Suprapubic skin (tissue), 4 donors: ENCODE results near the gene MAPKAPK5. TPM values are rescaled to one million over a fixed set of nuclear protein-coding genes. Genes with fewer than 3 reads are reported as not detected.

Source experiments
- DNase-seq, 2 donors: peaks; one replicate each; pipeline ENCODE4 v3.0.0-alpha.2; 2019; ENCODE audit warnings: low spot score in 2 of 2
- H3K27ac ChIP-seq: fragments of 200-600 bp; sonication (generic); one replicate; pipeline ENCODE4 v1.5.1; 2019
- H3K27me3 ChIP-seq: fragments of 200-600 bp; sonication (generic); one replicate; pipeline ENCODE4 v1.5.1; 2019
- H3K36me3 ChIP-seq: fragments of 200-600 bp; sonication (generic); one replicate; pipeline ENCODE4 v1.5.1; 2019
- H3K4me1 ChIP-seq: fragments of 200-600 bp; sonication (generic); one replicate; pipeline ENCODE4 v1.5.1; 2019
- H3K4me3 ChIP-seq: fragments of 200-600 bp; sonication (generic); one replicate; pipeline ENCODE4 v1.5.1; 2019; ENCODE audit warnings: mild to moderate bottlenecking
- H3K9me3 ChIP-seq: fragments of 200-600 bp; sonication (generic); one replicate; pipeline ENCODE4 v1.5.1; 2019
- CTCF ChIP-seq, 2 donors: fragments of 200-600 bp in 1 of 2; fragments of 450-650 bp in 1 of 2; sonication (generic) in 1 of 2; IDR thresholded peaks; one replicate each; pipeline ENCODE4 v1.5.1; 2016 to 2019; ENCODE audit warnings: antibody characterized with exemption in 2 of 2, mild to moderate bottlenecking in 1 of 2, moderate library complexity in 1 of 2
- EP300 ChIP-seq: sonication (generic); formaldehyde crosslinking; IDR thresholded peaks from one replicate; pipeline ENCODE4 v1.6.1; 2017; ENCODE audit warnings: antibody characterized with exemption
- POLR2A ChIP-seq, 2 donors: fragments of 450-650 bp; IDR thresholded peaks; one replicate each; pipeline ENCODE4 v1.6.1; 2017; ENCODE audit warnings: antibody characterized with exemption in 2 of 2, mild to moderate bottlenecking in 2 of 2, moderate library complexity in 2 of 2
- POLR2AphosphoS5 ChIP-seq, 3 donors: sonication (generic); formaldehyde crosslinking; IDR thresholded peaks; one replicate each; pipeline ENCODE4 v1.6.1; 2017; ENCODE audit warnings: antibody characterized with exemption in 3 of 3
- WGBS: methylation state at CpG from one replicate; pipeline ENCODE4 v1.1.5; 2018; 5-methylcytosine and 5-hydroxymethylcytosine counted together
- total RNA-seq, 4 donors: library from RNA; depleted of rRNA; stranded (reverse); fragments of >200 nt; gene quantifications; one replicate each; pipeline ENCODE4 v1.1.0, GENCODE V29; 2016

Gene MAPKAPK5
- total RNA-seq, 4 donors from 2014 or later, result 38.9 to 69.7 (median 58.6) TPM

GRCh38 chr12:111905502-111905901, 63.5 kb downstream of the MAPKAPK5 start:
- Histone ChIP-seq H3K4me3 (no peak overlapping the region), H3K36me3 (no peaks in the 10 kb centered on the region), H3K9me3 (peaks cover 12% of the 10 kb centered on the region), H3K27me3 (no peaks in the 10 kb centered on the region), H3K4me1 (no peaks in the 10 kb centered on the region), H3K27ac (no peak overlapping the region)
- TF ChIP-seq CTCF (IDR thresholded peaks at IDR 0.05) (no peak), POLR2AphosphoS5 (IDR thresholded peaks at IDR 0.05) (no peak), POLR2A (IDR thresholded peaks at IDR 0.05) (no peak), EP300 (no peak)
- WGBS, result 88% methylated on average over 3 of the region's 3 CpGs
- no peak for DNase-seq

- no peak for DNase-seq
- Histone ChIP-seq H3K27ac (no peak overlapping the region), H3K27me3 (no peaks in the 10 kb centered on the region), H3K4me3 (no peak overlapping the region), H3K4me1 (no peaks in the 10 kb centered on the region), H3K9me3 (peaks cover 12% of the 10 kb centered on the region), H3K36me3 (no peaks in the 10 kb centered on the region)
- TF ChIP-seq CTCF (IDR thresholded peaks at IDR 0.05), result no peak
- no peak for TF ChIP-seq EP300
- no peak for TF ChIP-seq POLR2A (IDR thresholded peaks at IDR 0.05)
- no peak for TF ChIP-seq POLR2AphosphoS5 (IDR thresholded peaks at IDR 0.05)
- 95% methylated on average over 1 of the region's 1 CpG for WGBS
Observed at GRCh38 chr12:111907740-111908139, 65.7 kb downstream of the MAPKAPK5 start.

DNA sequence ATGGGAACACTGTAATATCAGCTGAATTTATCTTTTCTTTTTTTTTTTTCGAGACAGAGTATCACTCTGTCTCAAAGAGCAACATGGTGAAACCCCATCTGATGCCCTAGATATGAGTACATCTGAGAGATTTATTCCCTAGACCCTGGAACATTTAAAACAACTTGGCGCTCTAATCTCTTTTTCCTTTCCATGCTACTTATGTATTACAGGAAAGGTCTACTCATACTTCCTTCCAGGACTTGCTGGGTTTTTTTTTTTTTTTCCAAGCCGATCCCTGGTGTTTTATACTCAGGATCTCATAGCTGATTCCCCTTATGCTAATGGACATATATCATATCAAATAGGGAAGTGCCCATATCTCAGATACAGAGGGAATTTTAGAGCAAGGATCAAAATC, 83.1 kb downstream of the MAPKAPK5 start:
- WGBS, result 79% methylated on average over 3 of the region's 3 CpGs
- H3K27ac ChIP-seq, result no peak overlapping the region
- TF ChIP-seq POLR2A (IDR thresholded peaks at IDR 0.05) (no peak), EP300 (no peak), CTCF (IDR thresholded peaks at IDR 0.05) (no peak), POLR2AphosphoS5 (IDR thresholded peaks at IDR 0.05) (no peak)
- H3K4me1 ChIP-seq, result no peaks in the 10 kb centered on the region
- no peaks in the 10 kb centered on the region for H3K36me3 ChIP-seq
- H3K4me3 ChIP-seq, result no peak overlapping the region
- H3K9me3 ChIP-seq, result no peaks in the 10 kb centered on the region
- no peak for DNase-seq
- no peaks in the 10 kb centered on the region for H3K27me3 ChIP-seq

DNA sequence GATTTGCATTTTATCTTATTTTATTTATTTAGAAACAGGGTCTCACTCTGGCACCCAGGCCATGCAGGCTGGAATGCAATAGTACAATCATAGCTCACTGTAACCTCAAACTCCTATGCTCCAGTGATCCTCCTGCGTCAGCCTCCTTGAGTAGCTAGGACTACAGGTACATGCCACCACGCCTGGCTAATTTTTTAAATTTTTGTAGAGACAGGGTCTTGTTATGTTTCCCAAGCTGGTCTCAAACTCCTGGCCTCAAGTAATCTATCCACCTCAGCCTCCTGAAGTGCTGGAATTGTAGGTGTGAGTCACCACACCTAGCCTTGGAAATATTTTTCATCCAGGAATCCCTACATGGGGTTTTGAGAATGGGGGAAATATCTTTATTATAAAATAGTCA, 84.6 kb downstream of the MAPKAPK5 start:
- DNase-seq, result no peak
- no peaks in the 10 kb centered on the region for H3K36me3 ChIP-seq
- no peak overlapping the region for H3K27ac ChIP-seq
- no peaks in the 10 kb centered on the region for H3K9me3 ChIP-seq
- H3K4me1 ChIP-seq, result no peaks in the 10 kb centered on the region
- TF ChIP-seq POLR2A (IDR thresholded peaks at IDR 0.05) (no peak), EP300 (no peak), POLR2AphosphoS5 (IDR thresholded peaks at IDR 0.05) (no peak), CTCF (IDR thresholded peaks at IDR 0.05) (no peak)
- H3K4me3 ChIP-seq, result no peak overlapping the region
- 91% methylated on average over 2 of the region's 2 CpGs for WGBS
- H3K27me3 ChIP-seq, result no peaks in the 10 kb centered on the region

- DNase-seq, result no peak
Observed at GRCh38 chr12:111927346-111927745, 85.3 kb downstream of the MAPKAPK5 start.

More at GRCh38 chr12:111927346-111927745, 85.3 kb downstream of the MAPKAPK5 start:
- 82% methylated on average over 5 of the region's 5 CpGs for WGBS
- H3K4me1 ChIP-seq, result no peaks in the 10 kb centered on the region
- TF ChIP-seq POLR2A (IDR thresholded peaks at IDR 0.05) (no peak), POLR2AphosphoS5 (IDR thresholded peaks at IDR 0.05) (no peak), CTCF (IDR thresholded peaks at IDR 0.05) (no peak), EP300 (no peak)
- no peaks in the 10 kb centered on the region for H3K9me3 ChIP-seq
- no peaks in the 10 kb centered on the region for H3K36me3 ChIP-seq
- no peaks in the 10 kb centered on the region for H3K27me3 ChIP-seq
- no peak overlapping the region for H3K4me3 ChIP-seq
- H3K27ac ChIP-seq, result no peak overlapping the region
